Central memory CD8-positive, alpha-beta T cell (primary cell): ENCODE data around the gene VGLL4.
"Not testable (repeated sequence)": the region's sequence is repeated elsewhere in the genome, so short reads cannot be mapped to it uniquely, and the experiment has no call there.

Source experiments
- ATAC-seq: fragments of 150-1000 bp; cut with Tn5 transposase; replicated peaks from 2 replicates; pipeline ENCODE4 v1.10.0; 2022; ENCODE audit warnings: mild to moderate bottlenecking, moderate FRiP score, moderate number of reproducible peaks; ENCODE audit not compliant: poor library complexity, severe bottlenecking; ENCODE audit errors: extremely low read depth
- DNase-seq, 2 donors: peaks; one replicate each; pipeline ENCODE4 v3.0.0; 2021; ENCODE audit warnings: low spot score in 2 of 2
- H3K27ac Mint-ChIP-seq: one replicate; pipeline ENCODE4 v1.8.0; 2022; ENCODE audit warnings: low read depth, mild to moderate bottlenecking, moderate library complexity, mixed read lengths
- H3K27me3 Mint-ChIP-seq: one replicate; pipeline ENCODE4 v1.8.0; 2022; ENCODE audit warnings: mixed read lengths
- H3K36me3 Mint-ChIP-seq: one replicate; pipeline ENCODE4 v1.8.0; 2022; ENCODE audit warnings: mild to moderate bottlenecking, moderate library complexity, mixed read lengths; ENCODE audit not compliant: insufficient read depth
- H3K4me1 Mint-ChIP-seq: one replicate; pipeline ENCODE4 v1.8.0; 2022; ENCODE audit warnings: mixed read lengths
- H3K4me3 Mint-ChIP-seq: one replicate; pipeline ENCODE4 v1.8.0; 2022; ENCODE audit warnings: mild to moderate bottlenecking, moderate library complexity, mixed read lengths
- H3K9me3 Mint-ChIP-seq: one replicate; pipeline ENCODE4 v1.8.0; 2022; ENCODE audit warnings: mixed read lengths

VGLL4 gene

GRCh38 chr3:11606090-11606784, 37.5 kb downstream of the VGLL4 start:
- Mint-ChIP-seq H3K36me3 (peaks cover 4% of the 10 kb centered on the region), H3K27ac (peak overlapping the region; percentile 32), H3K27me3 (no peaks in the 10 kb centered on the region), H3K9me3 (no peaks in the 10 kb centered on the region), H3K4me1 (peaks cover 46% of the 10 kb centered on the region), H3K4me3 (no peak overlapping the region)
- ATAC-seq (no peak), DNase-seq (no peak)

- H3K27me3 Mint-ChIP-seq: no peaks in the 10 kb centered on the region
- peaks cover 7% of the 10 kb centered on the region for H3K36me3 Mint-ChIP-seq
- H3K9me3 Mint-ChIP-seq: no peaks in the 10 kb centered on the region
- no peak overlapping the region for H3K4me3 Mint-ChIP-seq
- ATAC-seq (no peak), DNase-seq (no peak)
- peak overlapping the region; percentile 32 for H3K27ac Mint-ChIP-seq
- H3K4me1 Mint-ChIP-seq: peaks cover 37% of the 10 kb centered on the region
Observed at GRCh38 chr3:11605398-11605797, 38.3 kb downstream of the VGLL4 start.

GRCh38 chr3:11604139-11604892, 39.4 kb downstream of the VGLL4 start:
- Mint-ChIP-seq H3K4me3 (no peak overlapping the region), H3K4me1 (peaks cover 26% of the 10 kb centered on the region), H3K27ac (no peak overlapping the region), H3K9me3 (no peaks in the 10 kb centered on the region), H3K36me3 (peaks cover 8% of the 10 kb centered on the region), H3K27me3 (no peaks in the 10 kb centered on the region)
- no peak for DNase-seq
- ATAC-seq: no peak

GRCh38 chr3:11603628-11604027, 40.1 kb downstream of the VGLL4 start:
- no peak overlapping the region for H3K4me3 Mint-ChIP-seq
- H3K36me3 Mint-ChIP-seq: peaks cover 8% of the 10 kb centered on the region
- ATAC-seq (no peak), DNase-seq (no peak)
- peaks cover 27% of the 10 kb centered on the region for H3K4me1 Mint-ChIP-seq
- no peaks in the 10 kb centered on the region for H3K9me3 Mint-ChIP-seq
- no peaks in the 10 kb centered on the region for H3K27me3 Mint-ChIP-seq
- H3K27ac Mint-ChIP-seq: no peak overlapping the region

- H3K36me3 Mint-ChIP-seq: peaks cover 9% of the 10 kb centered on the region
- H3K9me3 Mint-ChIP-seq: no peaks in the 10 kb centered on the region
- ATAC-seq (no peak), DNase-seq (no peak)
- H3K27ac Mint-ChIP-seq: no peak overlapping the region
- H3K27me3 Mint-ChIP-seq: no peaks in the 10 kb centered on the region
- peaks cover 34% of the 10 kb centered on the region for H3K4me1 Mint-ChIP-seq
- no peak overlapping the region for H3K4me3 Mint-ChIP-seq
Observed at GRCh38 chr3:11602886-11603527, 40.7 kb downstream of the VGLL4 start.

GRCh38 chr3:11602239-11602840, 41.4 kb downstream of the VGLL4 start:
- H3K36me3 Mint-ChIP-seq: peaks cover 11% of the 10 kb centered on the region
- no peak overlapping the region for H3K4me3 Mint-ChIP-seq

GRCh38 chr3:11601446-11602238, 42.1 kb downstream of the VGLL4 start:
- no peak for DNase-seq
- no peak overlapping the region for H3K27ac Mint-ChIP-seq
- peaks cover 26% of the 10 kb centered on the region for H3K4me1 Mint-ChIP-seq
- H3K9me3 Mint-ChIP-seq: no peaks in the 10 kb centered on the region
- peaks cover 11% of the 10 kb centered on the region for H3K36me3 Mint-ChIP-seq
- no peaks in the 10 kb centered on the region for H3K27me3 Mint-ChIP-seq
- no peak overlapping the region for H3K4me3 Mint-ChIP-seq
- ATAC-seq: no peak

More at GRCh38 chr3:11602239-11602840, 41.4 kb downstream of the VGLL4 start:
- DNase-seq (no peak), ATAC-seq (no peak)
- Mint-ChIP-seq H3K4me1 (peaks cover 33% of the 10 kb centered on the region), H3K9me3 (no peaks in the 10 kb centered on the region), H3K27me3 (no peaks in the 10 kb centered on the region), H3K27ac (no peak overlapping the region)

- Mint-ChIP-seq H3K4me3 (no peak overlapping the region), H3K4me1 (peaks cover 18% of the 10 kb centered on the region), H3K27me3 (no peaks in the 10 kb centered on the region), H3K36me3 (peaks cover 11% of the 10 kb centered on the region), H3K27ac (no peak overlapping the region), H3K9me3 (no peaks in the 10 kb centered on the region)
- DNase-seq (no peak), ATAC-seq (no peak)
Observed at GRCh38 chr3:11600501-11601282, 43.0 kb downstream of the VGLL4 start.

GRCh38 chr3:11596387-11596786, 47.3 kb downstream of the VGLL4 start:
- peaks cover 41% of the 10 kb centered on the region for H3K4me1 Mint-ChIP-seq

GRCh38 chr3:11595024-11595423, 48.7 kb downstream of the VGLL4 start:
- H3K27ac Mint-ChIP-seq: peak overlapping the region; percentile 35
- DNase-seq, ATAC-seq, H3K36me3 Mint-ChIP-seq, H3K9me3 Mint-ChIP-seq, H3K27me3 Mint-ChIP-seq, H3K4me3 Mint-ChIP-seq: not testable (repeated sequence)
- H3K4me1 Mint-ChIP-seq: peaks cover 51% of the 10 kb centered on the region

More at GRCh38 chr3:11596387-11596786, 47.3 kb downstream of the VGLL4 start:
- no peak overlapping the region for H3K4me3 Mint-ChIP-seq
- peaks cover 12% of the 10 kb centered on the region for H3K36me3 Mint-ChIP-seq
- no peak overlapping the region for H3K27ac Mint-ChIP-seq
- H3K27me3 Mint-ChIP-seq: no peaks in the 10 kb centered on the region
- no peaks in the 10 kb centered on the region for H3K9me3 Mint-ChIP-seq
- ATAC-seq (no peak), DNase-seq (no peak)

- H3K9me3 Mint-ChIP-seq: no peaks in the 10 kb centered on the region
- peaks cover 6% of the 10 kb centered on the region for H3K36me3 Mint-ChIP-seq
- peaks cover 55% of the 10 kb centered on the region for H3K4me1 Mint-ChIP-seq
- no peak for DNase-seq
- no peak overlapping the region for H3K27ac Mint-ChIP-seq
- no peak for ATAC-seq
- H3K4me3 Mint-ChIP-seq: no peak overlapping the region
- H3K27me3 Mint-ChIP-seq: no peaks in the 10 kb centered on the region
Observed at GRCh38 chr3:11593318-11594034, 50.2 kb downstream of the VGLL4 start.
